HUDEP-2 (cell line): ENCODE measurements around the gene CRB1.

ENCODE experiments used
- DNase-seq, 76 experiments: peaks; one replicate each; lab custom pipeline; 2025; ENCODE audit not compliant: unreplicated experiment in 76 of 76; lab: John Stamatoyannopoulos, UW

Gene CRB1

GRCh38 chr1:197342044-197342565 lies 74.1 kb downstream of the CRB1 start:
- no peak for DNase-seq

GRCh38 chr1:197342669-197343068 lies 74.6 kb downstream of the CRB1 start:
- DNase-seq, result no peak

- no peak for DNase-seq
These were observed 75.7 kb downstream of the CRB1 start for GRCh38 chr1:197343663-197344273.

GRCh38 chr1:197351821-197352440 lies 83.9 kb downstream of the CRB1 start:
- no peak for DNase-seq

- no peak for DNase-seq
These were observed 87.4 kb downstream of the CRB1 start for GRCh38 chr1:197355248-197355995.

GRCh38 chr1:197356723-197357533 lies 88.9 kb downstream of the CRB1 start:
- peak in 15 of 76 experiments; percentile 0 to 20 (median 6) for DNase-seq

- DNase-seq, result no peak
These were observed 90.9 kb downstream of the CRB1 start for GRCh38 chr1:197358959-197359358.

GRCh38 chr1:197360068-197360467 lies 92.0 kb downstream of the CRB1 start:
- no peak for DNase-seq

GRCh38 chr1:197362871-197363270 lies 94.8 kb downstream of the CRB1 start:
- DNase-seq, result no peak

GRCh38 chr1:197363855-197364254 lies 95.8 kb downstream of the CRB1 start:
- no peak for DNase-seq

- DNase-seq, result no peak
These were observed 98.9 kb downstream of the CRB1 start for GRCh38 chr1:197366996-197367395.

- DNase-seq, result no peak
These were observed 99.6 kb downstream of the CRB1 start for GRCh38 chr1:197367627-197368026.

GRCh38 chr1:197374428-197374827 lies 106.4 kb downstream of the CRB1 start:
- no peak for DNase-seq

- no peak for DNase-seq
These were observed 116.4 kb downstream of the CRB1 start for GRCh38 chr1:197384471-197384870.

- DNase-seq, result no peak
These were observed 120.7 kb downstream of the CRB1 start for GRCh38 chr1:197388801-197389200.

- DNase-seq, result no peak
These were observed 122.8 kb downstream of the CRB1 start for GRCh38 chr1:197390856-197391255.

GRCh38 chr1:197391303-197392226 lies 123.5 kb downstream of the CRB1 start:
- DNase-seq, result peak in 2 of 76 experiments; percentile 5 to 37

- no peak for DNase-seq
These were observed 124.5 kb downstream of the CRB1 start for GRCh38 chr1:197392541-197392940.

- DNase-seq, result no peak
These were observed 125.1 kb downstream of the CRB1 start for GRCh38 chr1:197393105-197393504.

GRCh38 chr1:197393772-197394171 lies 125.7 kb downstream of the CRB1 start:
- no peak for DNase-seq
